Measurements from ENCODE around the gene WIPF1.

GRCh38 chr2:174603280-174603679 lies 5.7 kb upstream of the WIPF1 start:
- TF ChIP-seq CTCF (IDR thresholded peaks at IDR 0.05) (peak; percentile 32; the same call in 2 of the 3 replicates), RAD21 (conservative IDR thresholded peaks at IDR 0.05 in 1 of 2, IDR thresholded peaks at IDR 0.05 in 1 of 2) (peak; percentile 27 to 35; a peak in 1 of 5 replicates), CHD4 (IDR thresholded peaks at IDR 0.05; ENCODE audit: borderline replicate concordance) (no peak), MAX (IDR thresholded peaks at IDR 0.05) (no peak), REST (IDR thresholded peaks at IDR 0.05) (no peak)

Data from A549 (cell line).